Fibroblast of gingiva (primary cell): Measurements from ENCODE around the gene FAM241A.
"Not testable (repeated sequence)": the region's sequence is repeated elsewhere in the genome, so short reads cannot be mapped to it uniquely, and the experiment has no call there.

Source experiments
- DNase-seq: peaks from one replicate; pipeline ENCODE4 v3.0.0-alpha.2; 2011; ENCODE audit warnings: low read depth

Gene FAM241A

GRCh38 chr4:112138538-112138937 lies 6.7 kb upstream of the FAM241A start:
- no peak for DNase-seq

DNA sequence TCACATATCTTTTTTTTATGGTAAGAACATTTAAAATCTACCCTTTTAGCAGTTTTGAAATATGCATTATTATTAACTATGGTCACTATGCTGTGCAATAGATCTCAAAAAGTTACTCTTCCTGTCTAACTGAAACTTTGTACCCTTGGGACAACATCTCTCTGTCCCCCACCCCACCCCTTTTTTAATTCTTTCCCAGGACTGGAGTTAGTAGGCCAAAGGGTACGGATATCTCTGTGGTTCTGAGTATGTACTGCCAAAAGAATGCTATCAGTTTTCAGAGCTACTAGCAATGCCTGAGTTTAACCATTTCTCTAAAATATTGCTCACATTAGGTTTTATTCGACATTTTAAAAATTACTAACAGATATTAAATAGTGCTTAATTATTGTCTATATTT lies 4.7 kb upstream of the FAM241A start:
- DNase-seq, result peak; percentile 42

DNA sequence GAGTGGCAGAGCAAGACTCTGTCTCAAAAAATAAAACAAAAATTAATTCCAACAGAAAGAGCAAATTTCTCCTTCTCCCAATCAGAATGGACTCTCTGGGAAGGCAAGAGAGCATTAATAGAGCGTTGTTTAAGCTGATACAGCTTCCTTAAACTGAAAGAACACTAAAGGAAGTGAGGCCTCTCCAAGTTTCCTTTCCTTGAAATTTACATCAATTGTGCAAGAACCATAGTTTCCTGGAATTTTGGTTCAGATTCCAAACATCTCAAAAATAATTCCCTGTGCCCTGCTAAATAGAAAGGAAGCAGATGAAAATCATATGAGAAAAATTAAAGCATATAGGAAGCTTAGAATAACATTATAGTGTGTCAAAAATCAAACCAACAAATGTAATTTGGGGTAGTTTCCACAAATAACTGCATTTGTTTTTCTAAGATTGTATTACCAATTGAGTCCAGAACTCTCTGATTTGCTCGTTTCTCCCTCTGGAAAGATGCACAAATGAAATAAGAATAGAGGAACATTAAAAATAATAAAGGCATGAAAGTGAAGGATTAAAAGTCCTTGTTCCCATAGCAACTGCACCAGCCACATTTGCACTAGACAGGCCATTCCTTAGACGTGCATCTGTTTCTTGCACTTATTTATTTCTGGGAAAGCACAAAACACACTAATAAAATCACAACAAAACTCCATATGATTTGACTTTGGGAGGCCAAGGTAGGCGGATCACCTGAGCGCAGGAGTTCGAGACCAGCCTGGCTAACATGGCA lies 3.7 kb upstream of the FAM241A start:
- DNase-seq, result peak; percentile 34

DNA sequence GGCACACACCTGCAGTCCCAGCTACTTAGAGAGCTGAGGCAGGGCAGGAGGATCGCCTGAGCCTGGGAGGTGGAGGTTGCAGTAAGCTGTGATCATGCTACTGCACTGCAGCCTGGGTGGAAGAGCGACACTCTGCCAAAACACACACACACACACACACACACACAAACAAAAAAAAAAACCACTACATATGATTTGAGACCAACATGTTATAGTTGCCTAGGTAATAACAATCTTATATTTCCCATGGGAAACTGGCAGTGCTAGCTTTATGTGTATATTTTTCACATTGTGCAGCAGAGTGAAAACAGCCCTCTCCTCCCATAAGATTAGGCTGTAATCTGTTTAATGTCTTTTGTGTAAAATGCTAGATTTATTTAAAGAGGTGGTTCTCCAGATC lies 3.1 kb upstream of the FAM241A start:
- DNase-seq, result no peak

- no peak for DNase-seq
These were observed 1.5 kb upstream of the FAM241A start for GRCh38 chr4:112143781-112144180.

GRCh38 chr4:112144546-112145325 lies 518 bp upstream of the FAM241A start:
- DNase-seq, result no peak

DNA sequence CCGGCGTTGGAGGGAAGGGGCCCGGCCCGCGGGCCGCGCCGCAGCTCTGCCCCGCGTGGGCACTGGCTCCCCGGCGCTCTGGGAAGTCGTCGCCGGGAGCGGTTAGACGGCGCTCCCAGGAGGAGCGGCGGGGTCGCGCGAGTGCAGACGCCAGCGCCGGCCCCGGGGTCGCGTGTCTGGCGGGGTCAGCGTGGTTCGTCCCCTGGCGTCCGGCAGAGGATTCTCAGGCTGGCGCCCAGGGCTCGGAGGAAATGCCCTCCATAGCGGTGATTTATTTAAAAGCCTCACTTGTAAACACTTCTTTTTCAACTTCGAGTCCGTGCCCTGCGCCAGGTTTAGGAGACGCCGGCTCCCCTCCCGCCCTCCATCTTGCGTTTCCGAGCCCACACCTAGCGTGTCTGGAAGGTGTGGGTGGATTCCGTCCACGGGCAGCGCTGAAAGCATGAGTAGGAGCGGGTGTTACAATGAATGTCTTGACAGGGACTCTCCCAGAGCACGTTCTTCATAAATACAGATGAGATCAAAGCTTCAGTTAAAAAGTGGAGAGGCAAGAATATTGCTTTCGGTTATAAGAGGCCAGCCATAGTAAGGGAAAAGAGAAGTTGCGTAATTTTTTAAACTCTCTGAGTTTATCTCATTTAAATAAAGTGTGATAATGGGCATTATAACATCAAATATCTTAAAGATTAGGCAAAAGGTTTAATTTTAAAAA lies 692 bp downstream of the FAM241A start:
- peak; percentile 17 for DNase-seq

GRCh38 chr4:112146502-112146813 lies 1.2 kb downstream of the FAM241A start:
- DNase-seq, result no peak

DNA sequence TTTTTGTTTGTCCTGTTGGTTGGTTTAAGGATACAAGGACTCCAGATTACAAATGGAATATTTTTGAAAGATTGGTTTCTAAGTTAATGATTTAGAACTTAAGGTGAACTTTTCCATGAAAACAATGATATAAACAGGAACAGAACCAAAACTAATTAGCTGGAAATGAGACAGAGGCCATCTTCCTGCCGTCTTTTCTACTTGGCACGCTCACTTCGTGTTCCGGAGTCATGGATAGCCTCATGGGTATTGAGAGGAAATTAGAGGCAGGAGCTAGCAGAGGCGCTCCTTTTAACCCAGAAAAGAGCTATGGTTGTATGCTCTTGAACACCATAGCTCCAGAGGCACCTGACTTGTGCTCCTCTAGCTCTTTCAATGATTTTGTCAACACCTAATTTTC lies 2.4 kb downstream of the FAM241A start:
- peak; percentile 38 for DNase-seq

- DNase-seq, result no peak
These were observed 5.7 kb downstream of the FAM241A start for GRCh38 chr4:112150920-112151319.

- no peak for DNase-seq
These were observed 7.3 kb downstream of the FAM241A start for GRCh38 chr4:112152521-112152920.

DNA sequence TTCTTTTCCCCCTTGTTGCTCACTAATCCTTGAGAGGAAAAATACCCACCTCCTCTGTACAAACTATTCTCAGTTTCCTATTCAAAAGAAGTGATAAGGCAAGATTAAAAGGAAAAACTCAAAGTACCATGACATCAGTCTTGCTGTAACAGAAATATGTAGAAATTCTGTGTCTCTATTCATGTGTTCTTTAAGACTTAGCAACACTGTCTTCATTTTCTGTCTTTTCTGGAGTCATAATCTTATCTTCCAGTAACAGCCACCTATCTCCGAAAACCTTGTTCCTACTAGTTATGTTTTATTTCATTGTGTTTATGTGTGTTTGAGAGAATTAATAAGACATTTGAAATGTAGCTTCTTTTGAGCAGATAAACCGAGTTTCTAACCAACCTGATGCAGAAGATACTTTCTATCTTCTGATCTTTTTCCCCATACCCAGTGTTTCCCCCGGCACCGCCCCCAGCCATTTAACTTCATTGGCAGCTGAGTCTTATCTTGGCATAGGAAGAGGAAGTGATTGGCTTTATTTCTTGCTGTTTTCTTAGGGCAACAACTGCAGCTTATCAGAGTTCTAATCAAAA lies 8.0 kb downstream of the FAM241A start:
- no peak for DNase-seq

GRCh38 chr4:112156112-112156511 lies 10.9 kb downstream of the FAM241A start:
- DNase-seq, result no peak

DNA sequence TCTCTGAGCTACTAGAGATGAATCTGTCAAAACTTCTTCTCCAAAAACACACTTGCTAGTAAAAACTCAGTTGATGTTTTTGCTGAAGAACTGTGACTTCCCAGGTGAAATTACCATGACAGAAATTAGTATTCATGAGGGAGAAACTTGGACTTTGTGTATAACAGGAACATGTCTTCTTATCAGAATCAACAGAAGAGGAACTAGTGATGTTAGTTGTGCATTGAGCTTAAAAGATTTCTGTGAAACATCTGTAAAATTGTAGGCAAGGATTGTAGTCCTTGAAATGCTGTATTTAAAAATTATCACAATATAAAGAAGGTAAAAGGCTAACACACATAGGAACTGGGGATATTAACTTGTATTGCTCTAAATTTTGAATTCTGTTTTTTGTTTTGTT lies 11.3 kb downstream of the FAM241A start:
- no peak for DNase-seq

- DNase-seq, result not testable (repeated sequence)
These were observed 18.5 kb downstream of the FAM241A start for GRCh38 chr4:112163706-112164105.

GRCh38 chr4:112167794-112168193 lies 22.5 kb downstream of the FAM241A start:
- DNase-seq, result no peak

- DNase-seq, result no peak
These were observed 23.7 kb downstream of the FAM241A start for GRCh38 chr4:112168719-112169500.

DNA sequence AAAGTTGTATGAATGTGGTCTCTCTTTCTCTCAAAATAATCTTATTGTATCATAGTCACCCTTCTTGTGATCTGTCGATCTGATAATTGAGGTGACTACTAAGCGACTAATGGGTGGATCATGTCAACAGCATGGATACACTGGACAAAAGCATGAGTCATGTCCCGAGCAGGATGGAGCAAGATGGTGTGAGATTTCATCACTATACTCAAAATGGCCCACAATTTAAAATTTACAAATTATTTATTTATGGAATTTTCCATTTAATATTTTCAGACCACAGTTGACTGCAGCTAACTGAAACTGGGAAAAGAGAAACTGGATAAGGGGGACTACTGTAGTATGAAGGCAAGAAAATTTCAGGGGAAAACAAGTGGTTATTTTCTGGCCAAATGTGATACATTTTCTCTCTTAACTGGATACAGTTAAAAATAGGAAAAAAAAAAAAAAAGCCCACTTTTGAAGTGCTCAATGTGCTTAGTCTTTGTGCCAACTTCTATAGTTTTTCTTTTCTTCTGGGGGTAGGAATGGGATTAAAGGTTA lies 25.3 kb downstream of the FAM241A start:
- peak; percentile 89 for DNase-seq

GRCh38 chr4:112171051-112171763 lies 26.0 kb downstream of the FAM241A start:
- DNase-seq, result peak; percentile 25

GRCh38 chr4:112172180-112172579 lies 26.9 kb downstream of the FAM241A start:
- DNase-seq, result no peak
